Stimulated activated CD4-positive, alpha-beta T cell treated with anti-CD3 and anti-CD28 coated beads, Interleukin-1b, Interleukin-23, amount 100 ng/mL, for 4 hours (primary cell): ENCODE results near the gene MCM8.

ENCODE experiments used
- DNase-seq, 2 donors: peaks; one replicate each; pipeline ENCODE4 v3.0.0-alpha.2; 2020; ENCODE audit warnings: low read depth in 2 of 2

Gene MCM8

GRCh38 chr20:6041808-6042265, 91.4 kb downstream of the MCM8 start:
- DNase-seq = no peak

GRCh38 chr20:6044115-6044514, 93.7 kb downstream of the MCM8 start:
- no peak for DNase-seq

DNA sequence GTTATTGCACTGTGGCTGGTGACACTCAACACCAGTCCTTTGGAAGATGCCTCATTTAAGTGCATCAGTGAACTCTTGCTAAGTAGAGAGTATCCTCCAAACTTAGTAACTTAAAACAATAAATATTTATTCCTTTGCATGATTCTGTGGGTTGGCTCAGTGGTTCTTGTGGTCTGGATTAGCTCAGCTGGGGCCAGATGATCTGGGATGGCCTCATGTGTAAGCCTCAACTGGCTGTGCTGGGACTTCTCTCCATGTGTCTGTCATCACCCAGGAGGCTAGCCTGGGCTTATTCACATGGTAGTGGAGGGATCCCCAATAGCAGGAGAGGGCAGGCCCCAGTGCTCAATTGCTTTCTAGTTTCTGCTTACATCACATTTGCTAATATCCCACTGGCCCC, 95.1 kb downstream of the MCM8 start:
- no peak for DNase-seq

GRCh38 chr20:6046432-6046831, 96.0 kb downstream of the MCM8 start:
- DNase-seq = no peak

GRCh38 chr20:6048391-6048790, 97.9 kb downstream of the MCM8 start:
- DNase-seq = no peak
